ENCODE results near the gene MS4A14.
"Not testable (repeated sequence)": the region's sequence is repeated elsewhere in the genome, so short reads cannot be mapped to it uniquely, and the experiment has no call there.

MS4A14 gene

GRCh38 chr11:60396382-60396781 lies at the start of gene MS4A14:
Gene MS4A14 (plus strand): TSS chr11:60396459. CDS start chr11:60396579, 120 bp downstream.
- no peak for DNase-seq

GRCh38 chr11:60347084-60347797 lies 49.0 kb upstream of the MS4A14 start:
- no peak for DNase-seq

- DNase-seq, result no peak
These were observed 48.1 kb upstream of the MS4A14 start for GRCh38 chr11:60348116-60348515.

GRCh38 chr11:60349990-60350389 lies 46.3 kb upstream of the MS4A14 start:
- DNase-seq, result no peak

- DNase-seq, result no peak
These were observed 38.5 kb upstream of the MS4A14 start for GRCh38 chr11:60357771-60358170.

- DNase-seq, result no peak
These were observed 35.6 kb upstream of the MS4A14 start for GRCh38 chr11:60360621-60361020.

GRCh38 chr11:60362241-60362640 lies 34.0 kb upstream of the MS4A14 start:
- DNase-seq, result no peak

- no peak for DNase-seq
These were observed 32.5 kb upstream of the MS4A14 start for GRCh38 chr11:60363542-60364470.

- not testable (repeated sequence) for DNase-seq
These were observed 29.9 kb upstream of the MS4A14 start for GRCh38 chr11:60366262-60366904.

- DNase-seq, result no peak
These were observed 29.2 kb upstream of the MS4A14 start for GRCh38 chr11:60367009-60367408.

GRCh38 chr11:60367896-60368295 lies 28.4 kb upstream of the MS4A14 start:
- DNase-seq, result no peak

GRCh38 chr11:60370252-60370810 lies 25.9 kb upstream of the MS4A14 start:
- no peak for DNase-seq

- DNase-seq, result no peak
These were observed 25.4 kb upstream of the MS4A14 start for GRCh38 chr11:60370811-60371298.

GRCh38 chr11:60371386-60371785 lies 24.9 kb upstream of the MS4A14 start:
- no peak for DNase-seq

GRCh38 chr11:60371854-60372253 lies 24.4 kb upstream of the MS4A14 start:
- DNase-seq, result no peak

- DNase-seq, result no peak
These were observed 23.5 kb upstream of the MS4A14 start for GRCh38 chr11:60372767-60373166.

- no peak for DNase-seq
These were observed 20.9 kb upstream of the MS4A14 start for GRCh38 chr11:60375316-60375715.

- no peak for DNase-seq
These were observed 19.7 kb upstream of the MS4A14 start for GRCh38 chr11:60376601-60377000.

- DNase-seq, result no peak
These were observed 18.7 kb upstream of the MS4A14 start for GRCh38 chr11:60377401-60378136.

GRCh38 chr11:60378354-60378753 lies 17.9 kb upstream of the MS4A14 start, which contains the start of gene MS4A7:
Gene MS4A7 (plus strand): TSS chr11:60378532. CDS start chr11:60383142, 4,610 bp downstream.
- DNase-seq, result no peak

GRCh38 chr11:60389279-60389910 lies 6.9 kb upstream of the MS4A14 start:
- no peak for DNase-seq

- DNase-seq, result no peak
These were observed 5.8 kb upstream of the MS4A14 start for GRCh38 chr11:60390419-60390818.
